ENCODE data around the gene ADCYAP1R1. TPM values are rescaled to one million over a fixed set of nuclear protein-coding genes. Genes with fewer than 3 reads are reported as not detected.
"Not testable (repeated sequence)": the region's sequence is repeated elsewhere in the genome, so short reads cannot be mapped to it uniquely, and the experiment has no call there.

ADCYAP1R1 gene
- polyA plus RNA-seq, 3 donors: not detected

DNA sequence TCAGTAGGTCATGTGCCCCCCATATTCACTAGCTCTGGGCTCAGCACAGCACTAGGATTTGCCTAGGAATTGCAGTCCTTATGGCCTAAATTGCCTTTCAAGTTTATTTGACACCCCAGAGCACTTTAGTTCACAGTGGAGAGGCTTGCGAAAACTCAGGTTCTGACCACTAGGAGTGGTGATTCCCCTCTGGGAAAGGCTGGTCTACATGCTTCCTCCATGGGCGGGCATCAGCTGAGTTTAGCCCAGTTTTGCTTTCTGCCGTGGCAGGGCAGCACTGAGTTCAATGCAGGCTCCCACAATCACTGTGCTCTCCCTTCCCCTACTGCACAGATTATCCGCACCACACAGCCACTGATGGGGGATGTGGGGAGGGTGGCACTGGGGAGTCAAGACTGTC, 94.4 kb downstream of the ADCYAP1R1 start:
- Histone ChIP-seq H3K9ac (ENCODE audit: insufficient read depth, low read length, poor library complexity, severe bottlenecking) (no peak overlapping the region), H3K4me1 (ENCODE audit: control insufficient read depth in 1 of 2, insufficient read depth in 2 of 2, low read length in 2 of 2) (no peaks in the 10 kb centered on the region), H4K20me1 (ENCODE audit: insufficient read depth, low read length) (no peaks in the 10 kb centered on the region), H3K36me3 (replicated peaks in 1 of 2; ENCODE audit: control insufficient read depth in 1 of 2, insufficient read depth in 2 of 2, low read length in 2 of 2) (no peaks in the 10 kb centered on the region), H3K9me3 (replicated peaks in 1 of 2; ENCODE audit: control insufficient read depth in 1 of 2, insufficient read depth in 1 of 2, low read length in 2 of 2) (peaks cover 0 to 8% of the 10 kb centered on the region in 2 donors), H3K27me3 (ENCODE audit: control insufficient read depth in 2 of 2, insufficient read depth in 2 of 2, low read length in 2 of 2) (no peaks in the 10 kb centered on the region), H3K27ac (ENCODE audit: low read depth in 1 of 2, low read length in 2 of 2) (no peak overlapping the region), H3K4me3 (replicated peaks in 1 of 3; ENCODE audit: low read depth in 2 of 3, low read length in 3 of 3) (no peak overlapping the region), H3K4me2 (replicated peaks; ENCODE audit: extremely low read depth, low read length, poor library complexity, severe bottlenecking) (no peak overlapping the region), H3K79me2 (ENCODE audit: insufficient read depth, low read length) (no peaks in the 10 kb centered on the region), H2AFZ (ENCODE audit: insufficient read depth, low read depth, low read length, poor library complexity, severe bottlenecking) (no peak overlapping the region)
- Mint-ChIP-seq H3K36me3 (no peaks in the 10 kb centered on the region), H3K27me3 (ENCODE audit: low read depth in 3 of 3) (peaks cover 3 to 12% (median 8%) of the 10 kb centered on the region in 3 donors), H3K4me3 (no peak overlapping the region), H3K27ac (no peak overlapping the region), H3K4me1 (no peaks in the 10 kb centered on the region), H3K9me3 (peaks cover 0 to 6% (median 0%) of the 10 kb centered on the region in 7 donors)
- TF ChIP-seq, protein P1, sequence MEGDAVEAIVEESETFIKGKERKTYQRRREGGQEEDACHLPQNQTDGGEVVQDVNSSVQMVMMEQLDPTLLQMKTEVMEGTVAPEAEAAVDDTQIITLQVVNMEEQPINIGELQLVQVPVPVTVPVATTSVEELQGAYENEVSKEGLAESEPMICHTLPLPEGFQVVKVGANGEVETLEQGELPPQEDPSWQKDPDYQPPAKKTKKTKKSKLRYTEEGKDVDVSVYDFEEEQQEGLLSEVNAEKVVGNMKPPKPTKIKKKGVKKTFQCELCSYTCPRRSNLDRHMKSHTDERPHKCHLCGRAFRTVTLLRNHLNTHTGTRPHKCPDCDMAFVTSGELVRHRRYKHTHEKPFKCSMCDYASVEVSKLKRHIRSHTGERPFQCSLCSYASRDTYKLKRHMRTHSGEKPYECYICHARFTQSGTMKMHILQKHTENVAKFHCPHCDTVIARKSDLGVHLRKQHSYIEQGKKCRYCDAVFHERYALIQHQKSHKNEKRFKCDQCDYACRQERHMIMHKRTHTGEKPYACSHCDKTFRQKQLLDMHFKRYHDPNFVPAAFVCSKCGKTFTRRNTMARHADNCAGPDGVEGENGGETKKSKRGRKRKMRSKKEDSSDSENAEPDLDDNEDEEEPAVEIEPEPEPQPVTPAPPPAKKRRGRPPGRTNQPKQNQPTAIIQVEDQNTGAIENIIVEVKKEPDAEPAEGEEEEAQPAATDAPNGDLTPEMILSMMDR (IDR thresholded peaks at IDR 0.05): no peak
- 100% methylated on average over 1 of the region's 4 CpGs for WGBS (ENCODE audit: insufficient coverage)
- intact Hi-C loops (cut with micrococcal nuclease): no loop called here
- no peak for DNase-seq

DNA sequence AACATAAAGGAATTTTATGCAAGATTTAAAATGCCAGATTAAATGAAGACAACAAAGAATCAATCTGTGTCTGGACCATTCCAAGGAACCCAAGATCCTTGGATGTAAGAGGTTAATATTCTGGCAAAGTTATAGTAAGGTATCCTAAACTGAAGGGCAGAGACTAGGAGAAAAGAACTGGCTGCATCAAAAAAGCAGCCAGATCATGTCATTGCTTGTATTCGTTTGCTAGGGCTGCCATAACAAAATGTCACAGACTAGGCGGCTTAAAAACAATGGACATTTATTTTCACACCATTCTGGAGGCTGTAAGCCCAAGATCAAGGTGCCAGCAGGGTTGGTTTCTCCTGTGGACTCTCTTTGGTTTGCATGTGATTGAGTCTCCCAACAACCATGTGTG, 99.7 kb downstream of the ADCYAP1R1 start:
- Histone ChIP-seq H3K36me3 (replicated peaks in 1 of 2; ENCODE audit: control insufficient read depth in 1 of 2, insufficient read depth in 2 of 2, low read length in 2 of 2) (no peaks in the 10 kb centered on the region), H3K9ac (ENCODE audit: insufficient read depth, low read length, poor library complexity, severe bottlenecking) (no peak overlapping the region), H3K79me2 (ENCODE audit: insufficient read depth, low read length) (no peaks in the 10 kb centered on the region), H3K9me3 (replicated peaks in 1 of 2; ENCODE audit: control insufficient read depth in 1 of 2, insufficient read depth in 1 of 2, low read length in 2 of 2) (peaks cover 0 to under 1% of the 10 kb centered on the region in 2 donors), H3K4me3 (replicated peaks in 1 of 3; ENCODE audit: low read depth in 2 of 3, low read length in 3 of 3) (no peak overlapping the region), H3K4me2 (replicated peaks; ENCODE audit: extremely low read depth, low read length, poor library complexity, severe bottlenecking) (no peak overlapping the region), H2AFZ (ENCODE audit: insufficient read depth, low read depth, low read length, poor library complexity, severe bottlenecking) (no peak overlapping the region), H3K4me1 (ENCODE audit: control insufficient read depth in 1 of 2, insufficient read depth in 2 of 2, low read length in 2 of 2) (no peaks in the 10 kb centered on the region), H3K27me3 (ENCODE audit: control insufficient read depth in 2 of 2, insufficient read depth in 2 of 2, low read length in 2 of 2) (no peaks in the 10 kb centered on the region), H4K20me1 (ENCODE audit: insufficient read depth, low read length) (no peaks in the 10 kb centered on the region), H3K27ac (ENCODE audit: low read depth in 1 of 2, low read length in 2 of 2) (no peak overlapping the region)
- Mint-ChIP-seq H3K4me1 (no peaks in the 10 kb centered on the region), H3K27ac (no peak overlapping the region), H3K27me3 (ENCODE audit: low read depth in 3 of 3) (peaks cover 1 to 6% (median 1%) of the 10 kb centered on the region in 3 donors), H3K36me3 (no peaks in the 10 kb centered on the region), H3K9me3 (peaks cover 0 to 12% (median 3%) of the 10 kb centered on the region in 7 donors), H3K4me3 (no peak overlapping the region)
- intact Hi-C loops (cut with micrococcal nuclease): no loop called here
- TF ChIP-seq, protein P1 (IDR thresholded peaks at IDR 0.05): no peak
- WGBS (ENCODE audit: insufficient coverage): 100% methylated on average over 1 of the region's 2 CpGs
- no peak for DNase-seq

DNA sequence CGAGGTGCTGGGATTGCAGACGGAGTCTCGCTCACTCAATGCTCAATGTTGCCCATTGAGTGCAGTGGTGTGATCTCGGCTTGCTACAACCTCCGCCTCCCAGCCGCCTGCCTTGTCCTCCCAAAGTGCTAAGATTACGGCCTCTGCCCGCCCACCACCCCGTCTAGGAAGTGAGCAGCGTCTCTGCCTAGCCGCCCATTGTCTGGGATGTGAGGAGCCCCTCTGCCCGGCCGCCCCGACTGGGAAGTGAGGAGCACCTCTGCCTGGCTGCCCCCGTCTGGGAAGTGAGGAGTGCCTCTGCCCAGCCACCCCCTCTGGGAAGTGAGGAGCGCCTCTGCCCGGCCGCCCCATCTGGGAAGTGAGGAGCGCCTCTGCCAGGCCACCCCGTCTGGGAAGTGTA, 101.2 kb downstream of the ADCYAP1R1 start:
- H3K27me3 Mint-ChIP-seq (ENCODE audit: low read depth in 3 of 3); H3K27ac ChIP-seq (ENCODE audit: low read depth in 1 of 2, low read length in 2 of 2); H3K9ac ChIP-seq (ENCODE audit: insufficient read depth, low read length, poor library complexity, severe bottlenecking); H3K4me3 ChIP-seq (replicated peaks in 1 of 3; ENCODE audit: low read depth in 2 of 3, low read length in 3 of 3); H3K4me1 Mint-ChIP-seq; DNase-seq; H3K36me3 ChIP-seq (replicated peaks in 1 of 2; ENCODE audit: control insufficient read depth in 1 of 2, insufficient read depth in 2 of 2, low read length in 2 of 2); H3K27me3 ChIP-seq (ENCODE audit: control insufficient read depth in 2 of 2, insufficient read depth in 2 of 2, low read length in 2 of 2); H3K9me3 ChIP-seq (replicated peaks in 1 of 2; ENCODE audit: control insufficient read depth in 1 of 2, insufficient read depth in 1 of 2, low read length in 2 of 2); H3K4me3 Mint-ChIP-seq; H3K36me3 Mint-ChIP-seq; H3K4me2 ChIP-seq (replicated peaks; ENCODE audit: extremely low read depth, low read length, poor library complexity, severe bottlenecking); H3K4me1 ChIP-seq (ENCODE audit: control insufficient read depth in 1 of 2, insufficient read depth in 2 of 2, low read length in 2 of 2); H3K79me2 ChIP-seq (ENCODE audit: insufficient read depth, low read length); intact Hi-C loops (cut with micrococcal nuclease); H4K20me1 ChIP-seq (ENCODE audit: insufficient read depth, low read length); H3K27ac Mint-ChIP-seq; H2AFZ ChIP-seq (ENCODE audit: insufficient read depth, low read depth, low read length, poor library complexity, severe bottlenecking): not testable (repeated sequence)
- peaks cover 0 to 12% (median 3%) of the 10 kb centered on the region in 7 donors for H3K9me3 Mint-ChIP-seq
- 91% methylated on average over 14 of the region's 20 CpGs for WGBS (ENCODE audit: insufficient coverage)
